Tibial nerve (tissue), 3 donors: ENCODE data around the gene LPIN1.

Source experiments
- POLR2A ChIP-seq, 2 donors: fragments of 450-650 bp; IDR thresholded peaks; one replicate each; pipeline ENCODE4 v1.6.1; 2017; ENCODE audit warnings: antibody characterized with exemption in 2 of 2, mild to moderate bottlenecking in 2 of 2, moderate library complexity in 2 of 2
- TF ChIP-seq, protein P1 (sequence below), 5 experiments: fragments of 200-600 bp in 3 of 5; fragments of 450-650 bp in 2 of 5; sonication (generic) in 3 of 5; IDR thresholded peaks; one replicate each; pipeline ENCODE4 v1.5.1; 2016 to 2019; ENCODE audit warnings: antibody characterized with exemption in 5 of 5, mild to moderate bottlenecking in 3 of 5, moderate library complexity in 2 of 5

- no peak for TF ChIP-seq POLR2A (IDR thresholded peaks at IDR 0.05)
- TF ChIP-seq, protein P1, sequence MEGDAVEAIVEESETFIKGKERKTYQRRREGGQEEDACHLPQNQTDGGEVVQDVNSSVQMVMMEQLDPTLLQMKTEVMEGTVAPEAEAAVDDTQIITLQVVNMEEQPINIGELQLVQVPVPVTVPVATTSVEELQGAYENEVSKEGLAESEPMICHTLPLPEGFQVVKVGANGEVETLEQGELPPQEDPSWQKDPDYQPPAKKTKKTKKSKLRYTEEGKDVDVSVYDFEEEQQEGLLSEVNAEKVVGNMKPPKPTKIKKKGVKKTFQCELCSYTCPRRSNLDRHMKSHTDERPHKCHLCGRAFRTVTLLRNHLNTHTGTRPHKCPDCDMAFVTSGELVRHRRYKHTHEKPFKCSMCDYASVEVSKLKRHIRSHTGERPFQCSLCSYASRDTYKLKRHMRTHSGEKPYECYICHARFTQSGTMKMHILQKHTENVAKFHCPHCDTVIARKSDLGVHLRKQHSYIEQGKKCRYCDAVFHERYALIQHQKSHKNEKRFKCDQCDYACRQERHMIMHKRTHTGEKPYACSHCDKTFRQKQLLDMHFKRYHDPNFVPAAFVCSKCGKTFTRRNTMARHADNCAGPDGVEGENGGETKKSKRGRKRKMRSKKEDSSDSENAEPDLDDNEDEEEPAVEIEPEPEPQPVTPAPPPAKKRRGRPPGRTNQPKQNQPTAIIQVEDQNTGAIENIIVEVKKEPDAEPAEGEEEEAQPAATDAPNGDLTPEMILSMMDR (IDR thresholded peaks at IDR 0.05), result no peak
These were observed 4.5 kb downstream of the LPIN1 start for GRCh38 chr2:11750917-11751316.
